SK-N-SH (cell line): Measurements from ENCODE around the gene DLG2. TPM values are rescaled to one million over a fixed set of nuclear protein-coding genes. Genes with fewer than 3 reads are reported as not detected.

Experiments used
- CTCF ChIA-PET: fragments of 300-600, 350-600 bp; formaldehyde crosslinking; extraction: SDS; loops from one replicate; lab custom pipeline; 2021; lab: Yijun Ruan, JAX
- POLR2A ChIA-PET: fragments of 350-600 bp; sonication (Branson Sonifier 250); formaldehyde crosslinking; extraction: SDS; loops from one replicate; lab custom pipeline; 2020; ENCODE audit warnings: antibody characterized with exemption, inconsistent platforms; lab: Yijun Ruan, JAX
- DNase-seq: peaks from one replicate; pipeline ENCODE4 v3.0.0; 2012
- H2AFZ ChIP-seq: fragments of 200-600 bp; sonication (generic); 2 replicates; pipeline ENCODE4 v1.8.1; 2016; ENCODE audit warnings: antibody characterized with exemption, mild to moderate bottlenecking, low read depth
- H3F3A ChIP-seq: fragments of 200-600 bp; sonication (generic); replicated peaks from 2 replicates; pipeline ENCODE3; 2016; ENCODE audit warnings: antibody characterized with exemption, mild to moderate bottlenecking; ENCODE audit not compliant: insufficient read depth
- H3K27ac ChIP-seq, 2 experiments: fragments of 200-500 bp in 1 of 2; fragments of 200-600 bp in 1 of 2; sonication (Bioruptor generic) in 1 of 2; sonication (generic), shearing (Covaris generic) in 1 of 2; 2 replicates each; pipeline versions ENCODE4 v1.5.1 to v1.6.1; 2014 to 2016; ENCODE audit warnings: low read depth in 2 of 2, inconsistent platforms in 1 of 2, low read length in 1 of 2, mild to moderate bottlenecking in 1 of 2, mixed read lengths in 1 of 2
- H3K27me3 ChIP-seq: fragments of 200-600 bp; sonication (generic), shearing (Covaris generic); 2 replicates; pipeline ENCODE4 v1.6.1; 2016; ENCODE audit warnings: mixed run types; ENCODE audit not compliant: insufficient read depth
- H3K36me3 ChIP-seq, 2 experiments: fragments of 200-500 bp in 1 of 2; fragments of 200-600 bp in 1 of 2; sonication (Bioruptor generic) in 1 of 2; sonication (generic) in 1 of 2; replicated peaks in 1 of 2; 2 replicates each; pipeline versions ENCODE3 to v1.5.1; 2014 to 2016; ENCODE audit warnings: low read length in 1 of 2, mild to moderate bottlenecking in 1 of 2; ENCODE audit not compliant: insufficient read depth in 2 of 2, control insufficient read depth in 1 of 2
- H3K4me1 ChIP-seq, 2 experiments: fragments of 200-500 bp in 1 of 2; fragments of 200-600 bp in 1 of 2; sonication (Bioruptor generic) in 1 of 2; sonication (generic), shearing (Covaris generic) in 1 of 2; 2 replicates each; pipeline versions ENCODE4 v1.5.1 to v1.6.1; 2014 to 2016; ENCODE audit warnings: low read depth in 1 of 2, low read length in 1 of 2, mixed run types in 1 of 2; ENCODE audit not compliant: insufficient read depth in 2 of 2, control insufficient read depth in 1 of 2
- H3K4me2 ChIP-seq: fragments of 200-600 bp; sonication (generic), shearing (Covaris generic); 2 replicates; pipeline ENCODE4 v1.6.1; 2017; ENCODE audit warnings: mixed run types
- H3K4me3 ChIP-seq, 2 experiments: fragments of 200-500 bp in 1 of 2; fragments of 200-600 bp in 1 of 2; sonication (Bioruptor generic) in 1 of 2; sonication (generic), shearing (Covaris generic) in 1 of 2; 2 replicates each; pipeline versions ENCODE4 v1.5.1 to v1.8.1; 2014 to 2016; ENCODE audit warnings: low read depth in 2 of 2, inconsistent platforms in 1 of 2, low read length in 1 of 2, mild to moderate bottlenecking in 1 of 2, mixed read lengths in 1 of 2, moderate library complexity in 1 of 2
- H3K79me2 ChIP-seq: fragments of 200-600 bp; sonication (generic); 2 replicates; pipeline ENCODE4 v1.8.1; 2017; ENCODE audit warnings: mild to moderate bottlenecking; ENCODE audit not compliant: insufficient read depth
- H3K9ac ChIP-seq: fragments of 200-600 bp; sonication (generic); 2 replicates; pipeline ENCODE4 v1.6.1; 2017; ENCODE audit warnings: mixed run types
- H3K9me2 ChIP-seq: fragments of 200-600 bp; sonication (generic); 2 replicates; pipeline ENCODE4 v1.6.1; 2017; ENCODE audit warnings: mixed run types
- H3K9me3 ChIP-seq: fragments of 200-600 bp; sonication (generic); 2 replicates; pipeline ENCODE4 v1.6.1; 2017; ENCODE audit warnings: mixed run types, mild to moderate bottlenecking, moderate library complexity
- H4K20me1 ChIP-seq: fragments of 200-600 bp; sonication (generic); 2 replicates; pipeline ENCODE4 v1.6.1; 2017; ENCODE audit warnings: mild to moderate bottlenecking, mixed run types; ENCODE audit not compliant: insufficient read depth
- CHD2 ChIP-seq: fragments of 150-350 bp; IDR thresholded peaks from 2 replicates; pipeline ENCODE4 v1.6.1; 2018; ENCODE audit warnings: low read length; ENCODE audit not compliant: partially characterized antibody
- EP300 ChIP-seq, 2 experiments: IDR thresholded peaks; 2 replicates each; pipeline versions ENCODE4 v1.4.0 to v1.6.1; 2012; ENCODE audit warnings: borderline replicate concordance in 1 of 2, low read depth in 1 of 2, low read length in 1 of 2
- FOXM1 ChIP-seq: IDR thresholded peaks from 2 replicates; pipeline ENCODE4 v1.4.0; 2012; ENCODE audit warnings: low read depth, mild to moderate bottlenecking
- GABPA ChIP-seq: IDR thresholded peaks from 2 replicates; pipeline ENCODE4 v1.4.0; 2012; ENCODE audit warnings: low read depth, mild to moderate bottlenecking
- JUND ChIP-seq: IDR thresholded peaks from 2 replicates; pipeline ENCODE4 v1.4.0; 2012
- NFIC ChIP-seq: IDR thresholded peaks from 2 replicates; pipeline ENCODE4 v1.4.0; 2012; ENCODE audit warnings: borderline replicate concordance
- POLR2AphosphoS5 ChIP-seq: IDR thresholded peaks from 2 replicates; pipeline ENCODE4 v1.6.1; 2012; ENCODE audit warnings: low read depth, low read length
- RAD21 ChIP-seq: IDR thresholded peaks from 2 replicates; pipeline ENCODE4 v1.6.1; 2012; ENCODE audit warnings: mild to moderate bottlenecking, low read length
- RCOR1 ChIP-seq: fragments of 150-350 bp; IDR thresholded peaks from 2 replicates; pipeline ENCODE4 v1.6.1; 2017; ENCODE audit warnings: antibody characterized with exemption, low read length
- REST ChIP-seq: IDR thresholded peaks from 2 replicates; pipeline ENCODE4 v1.6.1; 2012; ENCODE audit warnings: mild to moderate bottlenecking, low read depth, low read length, moderate library complexity
- SMC3 ChIP-seq: IDR thresholded peaks from 2 replicates; pipeline ENCODE4 v1.6.1; 2012; ENCODE audit warnings: low read depth, low read length, improper control_type of control experiment
- TAF1 ChIP-seq: IDR thresholded peaks from 2 replicates; pipeline ENCODE4 v1.6.1; 2012; ENCODE audit warnings: low read depth, mild to moderate bottlenecking, low read length, moderate library complexity, borderline replicate concordance
- USF1 ChIP-seq: IDR thresholded peaks from 2 replicates; pipeline ENCODE4 v1.4.0; 2012; ENCODE audit warnings: low read depth, borderline replicate concordance
- USF2 ChIP-seq: fragments of 150-350 bp; IDR thresholded peaks from 2 replicates; pipeline ENCODE4 v1.6.1; 2017; ENCODE audit warnings: antibody characterized with exemption, low read length, low read depth, borderline replicate concordance
- YY1 ChIP-seq: IDR thresholded peaks from 2 replicates; pipeline ENCODE4 v1.4.0; 2012; ENCODE audit warnings: low read depth, mild to moderate bottlenecking
- whole genome bisulfite sequencing: methylation state at CpG from one replicate; pipeline ENCODE4 v1.1.6; 2017; ENCODE audit warnings: low lambda C conversion rate; 5-methylcytosine and 5-hydroxymethylcytosine counted together
- polyA plus RNA-seq, 3 experiments: library from polyadenylated mRNA; depleted of rRNA; stranded (reverse); fragments of >200 nt; gene quantifications; 2 replicates each; pipeline ENCODE4 v1.2.3, GENCODE V29; 2012
- TF ChIP-seq, protein P1 (sequence below): IDR thresholded peaks from 2 replicates; pipeline ENCODE4; 2012
- TF ChIP-seq, protein P2 (sequence below): fragments of 200-600 bp; sonication (generic); IDR thresholded peaks from 2 replicates; pipeline ENCODE4 v1.6.1; 2017; ENCODE audit warnings: antibody characterized with exemption, mild to moderate bottlenecking, moderate library complexity
- TF ChIP-seq, protein P3 (sequence below): fragments of 150-350 bp; IDR thresholded peaks from 2 replicates; pipeline ENCODE4 v1.6.1; 2016; ENCODE audit warnings: mild to moderate bottlenecking, low read depth, low read length
- TF ChIP-seq, protein P4 (sequence below): IDR thresholded peaks from 2 replicates; pipeline ENCODE4 v1.4.0; 2012; ENCODE audit warnings: low read depth

The DLG2 gene
- polyA plus RNA-seq, 1 of the 3 experiments (the other 2 are of a cell fraction), result 0.21 TPM

DNA sequence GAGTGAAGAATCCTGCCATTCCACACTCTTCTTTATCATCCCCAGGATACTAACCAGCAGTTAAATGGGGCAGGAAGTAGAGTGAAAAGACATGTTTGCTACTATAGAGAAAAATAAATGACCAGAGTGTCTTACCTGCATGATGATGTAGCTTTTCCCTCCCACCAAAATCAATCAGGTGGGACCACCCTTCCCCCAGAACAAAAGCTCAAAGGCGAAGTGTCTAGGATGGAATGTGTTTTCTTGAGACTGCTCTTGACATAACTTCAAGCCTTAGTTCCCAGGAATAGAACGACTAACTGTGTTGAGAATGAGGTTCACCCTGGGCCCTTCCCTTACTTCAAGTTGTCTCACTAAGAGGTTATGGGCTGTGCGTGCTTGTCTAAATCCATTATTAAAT, 2001.8 kb downstream of the DLG2 start:
- Histone ChIP-seq H2AFZ (no peak overlapping the region), H3K4me1 (peaks cover 8 to 9% of the 10 kb centered on the region in 2 experiments; a peak in 3 of 4 replicates), H3K27ac (no peak overlapping the region), H3K9me2 (no peaks in the 10 kb centered on the region), H3F3A (no peaks in the 10 kb centered on the region), H3K36me3 (no peaks in the 10 kb centered on the region), H3K4me2 (no peak overlapping the region), H3K27me3 (no peaks in the 10 kb centered on the region), H3K9ac (no peak overlapping the region), H3K4me3 (no peak overlapping the region), H3K9me3 (no peaks in the 10 kb centered on the region), H4K20me1 (no peaks in the 10 kb centered on the region), H3K79me2 (no peaks in the 10 kb centered on the region)
- POLR2A ChIA-PET, result no interaction called here
- TF ChIP-seq TAF1, result no peak
- TF ChIP-seq POLR2AphosphoS5, result no peak
- no peak for TF ChIP-seq REST
- TF ChIP-seq, protein P1, sequence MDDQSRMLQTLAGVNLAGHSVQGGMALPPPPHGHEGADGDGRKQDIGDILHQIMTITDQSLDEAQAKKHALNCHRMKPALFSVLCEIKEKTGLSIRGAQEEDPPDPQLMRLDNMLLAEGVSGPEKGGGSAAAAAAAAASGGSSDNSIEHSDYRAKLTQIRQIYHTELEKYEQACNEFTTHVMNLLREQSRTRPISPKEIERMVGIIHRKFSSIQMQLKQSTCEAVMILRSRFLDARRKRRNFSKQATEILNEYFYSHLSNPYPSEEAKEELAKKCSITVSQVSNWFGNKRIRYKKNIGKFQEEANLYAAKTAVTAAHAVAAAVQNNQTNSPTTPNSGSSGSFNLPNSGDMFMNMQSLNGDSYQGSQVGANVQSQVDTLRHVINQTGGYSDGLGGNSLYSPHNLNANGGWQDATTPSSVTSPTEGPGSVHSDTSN, result no peak
- no peak for TF ChIP-seq EP300 (IDR thresholded peaks at IDR 0.05; ENCODE audit: borderline replicate concordance in 1 of 2, low read depth in 1 of 2, low read length in 1 of 2)
- no peak for TF ChIP-seq JUND
- TF ChIP-seq NFIC, result no peak
- no peak for TF ChIP-seq FOXM1
- TF ChIP-seq CHD2, result no peak
- no peak for TF ChIP-seq RCOR1
- no peak for DNase-seq
- WGBS, result 56% methylated on average over 3 of the region's 3 CpGs
- CTCF ChIA-PET, result interaction anchor here (0.6 kb wide), 1 partner anchor 9 kb away, joined by 3 read pairs; no protein-coding TSS in a partner anchor

DNA sequence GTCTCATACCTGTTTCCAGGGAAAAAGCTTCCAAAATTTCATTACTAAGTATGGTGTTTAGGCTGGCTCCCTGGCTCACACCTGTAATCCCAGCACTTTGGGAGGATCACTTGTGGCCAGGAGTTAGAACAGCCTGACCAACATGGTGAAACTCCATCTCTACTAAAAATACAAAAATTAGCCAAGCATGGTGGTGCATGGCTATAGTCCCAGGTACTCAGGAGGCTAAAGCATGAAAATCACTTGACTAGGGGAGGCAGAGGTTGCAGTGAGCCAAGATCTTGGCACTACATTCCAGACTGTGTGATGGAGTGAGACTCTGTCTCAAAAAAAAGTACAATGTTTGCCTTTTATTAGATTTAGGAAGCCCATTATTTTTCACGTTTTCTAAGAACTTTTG, 2009.5 kb downstream of the DLG2 start:
- Histone ChIP-seq H3K4me1 (peaks cover 2% of the 10 kb centered on the region in 2 experiments; a peak in 2 of 4 replicates), H3K36me3 (no peaks in the 10 kb centered on the region), H3K4me3 (no peak overlapping the region), H3K9ac (no peak overlapping the region), H3K27ac (no peak overlapping the region), H4K20me1 (no peaks in the 10 kb centered on the region), H2AFZ (no peak overlapping the region), H3K27me3 (no peaks in the 10 kb centered on the region), H3K79me2 (no peaks in the 10 kb centered on the region), H3F3A (no peaks in the 10 kb centered on the region), H3K9me3 (no peaks in the 10 kb centered on the region), H3K9me2 (no peaks in the 10 kb centered on the region), H3K4me2 (no peak overlapping the region)
- ChIA-PET CTCF (interaction anchor here (1.2 kb wide), 1 partner anchor 25 kb away, joined by 3 read pairs; no protein-coding TSS in a partner anchor), POLR2A (no interaction called here)
- 9% methylated on average over 1 of the region's 1 CpG for WGBS
- no peak for DNase-seq
- no peak for TF ChIP-seq EP300 (IDR thresholded peaks at IDR 0.05; ENCODE audit: borderline replicate concordance in 1 of 2, low read depth in 1 of 2, low read length in 1 of 2)
- TF ChIP-seq, protein P2, sequence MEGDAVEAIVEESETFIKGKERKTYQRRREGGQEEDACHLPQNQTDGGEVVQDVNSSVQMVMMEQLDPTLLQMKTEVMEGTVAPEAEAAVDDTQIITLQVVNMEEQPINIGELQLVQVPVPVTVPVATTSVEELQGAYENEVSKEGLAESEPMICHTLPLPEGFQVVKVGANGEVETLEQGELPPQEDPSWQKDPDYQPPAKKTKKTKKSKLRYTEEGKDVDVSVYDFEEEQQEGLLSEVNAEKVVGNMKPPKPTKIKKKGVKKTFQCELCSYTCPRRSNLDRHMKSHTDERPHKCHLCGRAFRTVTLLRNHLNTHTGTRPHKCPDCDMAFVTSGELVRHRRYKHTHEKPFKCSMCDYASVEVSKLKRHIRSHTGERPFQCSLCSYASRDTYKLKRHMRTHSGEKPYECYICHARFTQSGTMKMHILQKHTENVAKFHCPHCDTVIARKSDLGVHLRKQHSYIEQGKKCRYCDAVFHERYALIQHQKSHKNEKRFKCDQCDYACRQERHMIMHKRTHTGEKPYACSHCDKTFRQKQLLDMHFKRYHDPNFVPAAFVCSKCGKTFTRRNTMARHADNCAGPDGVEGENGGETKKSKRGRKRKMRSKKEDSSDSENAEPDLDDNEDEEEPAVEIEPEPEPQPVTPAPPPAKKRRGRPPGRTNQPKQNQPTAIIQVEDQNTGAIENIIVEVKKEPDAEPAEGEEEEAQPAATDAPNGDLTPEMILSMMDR, result no peak
- no peak for TF ChIP-seq USF2
- TF ChIP-seq USF1, result no peak
- no peak for TF ChIP-seq RAD21
- TF ChIP-seq, protein P3, sequence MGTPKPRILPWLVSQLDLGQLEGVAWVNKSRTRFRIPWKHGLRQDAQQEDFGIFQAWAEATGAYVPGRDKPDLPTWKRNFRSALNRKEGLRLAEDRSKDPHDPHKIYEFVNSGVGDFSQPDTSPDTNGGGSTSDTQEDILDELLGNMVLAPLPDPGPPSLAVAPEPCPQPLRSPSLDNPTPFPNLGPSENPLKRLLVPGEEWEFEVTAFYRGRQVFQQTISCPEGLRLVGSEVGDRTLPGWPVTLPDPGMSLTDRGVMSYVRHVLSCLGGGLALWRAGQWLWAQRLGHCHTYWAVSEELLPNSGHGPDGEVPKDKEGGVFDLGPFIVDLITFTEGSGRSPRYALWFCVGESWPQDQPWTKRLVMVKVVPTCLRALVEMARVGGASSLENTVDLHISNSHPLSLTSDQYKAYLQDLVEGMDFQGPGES, result no peak
- no peak for TF ChIP-seq GABPA
- TF ChIP-seq, protein P4, sequence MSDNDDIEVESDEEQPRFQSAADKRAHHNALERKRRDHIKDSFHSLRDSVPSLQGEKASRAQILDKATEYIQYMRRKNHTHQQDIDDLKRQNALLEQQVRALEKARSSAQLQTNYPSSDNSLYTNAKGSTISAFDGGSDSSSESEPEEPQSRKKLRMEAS, result no peak
- no peak for TF ChIP-seq YY1
- TF ChIP-seq SMC3, result no peak
